PFSK-1 (cell line): Measurements from ENCODE around the gene ACTRT2.

Source experiments
- FOXP2 ChIP-seq: optimal IDR thresholded peaks from 2 replicates; pipeline ENCODE3; 2011; ENCODE audit warnings: borderline replicate concordance, control low read depth, inconsistent platforms; ENCODE audit not compliant: insufficient read depth; ENCODE audit errors: extremely low read length, extremely low read depth
- POLR2AphosphoS5 ChIP-seq: IDR thresholded peaks from 2 replicates; pipeline ENCODE4 v1.6.1; 2012; ENCODE audit warnings: low read depth, mild to moderate bottlenecking, control low read depth, low read length, moderate library complexity
- REST ChIP-seq, 2 experiments: IDR thresholded peaks; 2 replicates each; pipeline versions ENCODE4 v1.6.1 to v1.8.0; 2011 to 2012; ENCODE audit warnings: low read depth in 2 of 2, low read length in 2 of 2, control low read depth in 1 of 2, inconsistent platforms in 1 of 2, mild to moderate bottlenecking in 1 of 2, moderate library complexity in 1 of 2; ENCODE audit not compliant: insufficient read depth in 1 of 2
- SIN3A ChIP-seq: IDR thresholded peaks from 2 replicates; pipeline ENCODE4 v1.6.1; 2012; ENCODE audit warnings: mild to moderate bottlenecking, low read length, moderate library complexity, borderline replicate concordance; ENCODE audit not compliant: insufficient read depth
- TAF1 ChIP-seq: IDR thresholded peaks from 2 replicates; pipeline ENCODE4 v1.6.1; 2012; ENCODE audit warnings: low read length, control low read depth, borderline replicate concordance; ENCODE audit not compliant: insufficient read depth

Gene ACTRT2

GRCh38 chr1:2983319-2983705 lies 38.0 kb upstream of the ACTRT2 start:
- no peak for TF ChIP-seq FOXP2

- TF ChIP-seq POLR2AphosphoS5 (no peak), TAF1 (no peak)
Measured at GRCh38 chr1:2983706-2984398, 37.4 kb upstream of the ACTRT2 start.

GRCh38 chr1:2984399-2985061 lies 36.7 kb upstream of the ACTRT2 start:
- TF ChIP-seq FOXP2 (no peak), REST (IDR thresholded peaks at IDR 0.05; ENCODE audit: insufficient read depth in 1 of 2, low read depth in 2 of 2, low read length in 2 of 2) (no peak), TAF1 (no peak), SIN3A (no peak), POLR2AphosphoS5 (no peak)

GRCh38 chr1:2985067-2985561 lies 36.2 kb upstream of the ACTRT2 start:
- TF ChIP-seq SIN3A (no peak), FOXP2 (no peak), TAF1 (no peak), REST (IDR thresholded peaks at IDR 0.05; ENCODE audit: insufficient read depth in 1 of 2, low read depth in 2 of 2, low read length in 2 of 2) (no peak), POLR2AphosphoS5 (no peak)

- TF ChIP-seq REST (IDR thresholded peaks at IDR 0.05; ENCODE audit: insufficient read depth in 1 of 2, low read depth in 2 of 2, low read length in 2 of 2) (no peak), TAF1 (no peak), SIN3A (no peak), POLR2AphosphoS5 (no peak), FOXP2 (no peak)
Measured at GRCh38 chr1:2985694-2986548, 35.3 kb upstream of the ACTRT2 start.
